NAMALWA (cell line): ENCODE measurements around the gene DCST1.
A peak's percentile ranks its signal among the peaks of the same experiment; 100 is the strongest.
"Not testable (repeated sequence)": the region's sequence is repeated elsewhere in the genome, so short reads cannot be mapped to it uniquely, and the experiment has no call there.

Source experiments
- DNase-seq: peaks from one replicate; pipeline ENCODE4 v3.0.0-alpha.2; 2015; ENCODE audit warnings: low spot score

DCST1 gene

GRCh38 chr1:155033524-155033923, at the start of gene DCST1, which contains the start of gene DCST2:
Gene DCST1 (plus strand): TSS chr1:155033824. CDS start chr1:155034037, 213 bp downstream.
Gene DCST2 (minus strand): TSS chr1:155033781. CDS start chr1:155033701, 80 bp downstream.
- DNase-seq, result no peak

- not testable (repeated sequence) for DNase-seq
Observed at GRCh38 chr1:154986736-154987135, 46.9 kb upstream of the DCST1 start.

GRCh38 chr1:154987326-154987725, 46.3 kb upstream of the DCST1 start:
- DNase-seq, result no peak

GRCh38 chr1:154988058-154988954, 45.3 kb upstream of the DCST1 start:
- no peak for DNase-seq

- no peak for DNase-seq
Observed at GRCh38 chr1:154989195-154989860, 44.3 kb upstream of the DCST1 start.

GRCh38 chr1:154990276-154990675, 43.3 kb upstream of the DCST1 start:
- no peak for DNase-seq

GRCh38 chr1:154992721-154993571, 40.7 kb upstream of the DCST1 start:
- peak; percentile 33 for DNase-seq

GRCh38 chr1:154993572-154994268, 39.9 kb upstream of the DCST1 start, which contains the start of gene LENEP:
Gene LENEP (plus strand): TSS chr1:154993586. CDS start chr1:154993608, 22 bp downstream.
- DNase-seq, result peak; percentile 26

GRCh38 chr1:154994269-154994587, 39.4 kb upstream of the DCST1 start:
- no peak for DNase-seq

GRCh38 chr1:154994591-154994990, 39.0 kb upstream of the DCST1 start:
- DNase-seq, result peak; percentile 80

- peak; percentile 43 for DNase-seq
Observed at GRCh38 chr1:154995301-154995983, 38.2 kb upstream of the DCST1 start.

- no peak for DNase-seq
Observed at GRCh38 chr1:154996966-154997701, 36.5 kb upstream of the DCST1 start.

GRCh38 chr1:154998201-154998780, 35.3 kb upstream of the DCST1 start:
- DNase-seq, result peak; percentile 28

GRCh38 chr1:154998818-154999570, 34.6 kb upstream of the DCST1 start:
- DNase-seq, result peak; percentile 97

- peak; percentile 85 for DNase-seq
Observed at GRCh38 chr1:154999571-155000410, 33.8 kb upstream of the DCST1 start.

GRCh38 chr1:155000411-155000725, 33.3 kb upstream of the DCST1 start:
- peak; percentile 80 for DNase-seq

- peak; percentile 92 for DNase-seq
Observed at GRCh38 chr1:155000726-155001424, 32.7 kb upstream of the DCST1 start.

- DNase-seq, result no peak
Observed at GRCh38 chr1:155001425-155001674, 32.3 kb upstream of the DCST1 start.
